GM19328 (cell line): ENCODE data around the gene MYO10.

Experiments
- ATAC-seq: cut with Tn5 transposase; IDR thresholded peaks from one replicate; pipeline ENCODE4 v1.9.1; 2021; ENCODE audit warnings: mild to moderate bottlenecking, moderate library complexity; ENCODE audit not compliant: unreplicated experiment

Gene MYO10

DNA sequence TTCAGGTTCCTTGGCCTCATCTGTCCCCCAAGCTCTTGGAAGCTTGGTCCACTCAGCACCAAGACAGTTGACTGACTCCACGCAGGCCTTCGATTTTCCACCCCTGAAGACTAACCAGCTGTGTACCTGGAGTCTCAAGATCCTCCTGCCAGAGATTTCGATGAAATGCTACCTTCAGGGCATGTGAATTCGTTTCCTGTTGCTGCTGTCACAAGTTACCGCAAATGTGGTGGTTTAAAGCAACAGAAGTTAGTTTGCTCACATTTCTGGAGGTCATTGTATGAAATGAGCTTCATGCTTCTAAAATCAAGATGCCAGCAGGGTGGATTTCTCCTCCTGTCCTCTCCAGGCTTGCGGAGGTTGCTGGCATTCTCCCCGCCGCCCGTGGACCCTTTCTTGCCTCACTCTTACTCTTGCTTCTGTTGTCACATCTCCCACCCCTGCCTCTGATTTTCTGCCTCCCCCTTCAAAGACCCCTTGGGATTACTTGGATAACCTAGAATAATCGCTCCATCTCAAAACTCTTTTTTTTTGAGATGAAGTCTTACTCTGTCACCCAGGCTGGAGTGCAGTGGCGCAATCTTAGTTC lies 291.7 kb downstream of the MYO10 start:
- ATAC-seq, result no peak

DNA sequence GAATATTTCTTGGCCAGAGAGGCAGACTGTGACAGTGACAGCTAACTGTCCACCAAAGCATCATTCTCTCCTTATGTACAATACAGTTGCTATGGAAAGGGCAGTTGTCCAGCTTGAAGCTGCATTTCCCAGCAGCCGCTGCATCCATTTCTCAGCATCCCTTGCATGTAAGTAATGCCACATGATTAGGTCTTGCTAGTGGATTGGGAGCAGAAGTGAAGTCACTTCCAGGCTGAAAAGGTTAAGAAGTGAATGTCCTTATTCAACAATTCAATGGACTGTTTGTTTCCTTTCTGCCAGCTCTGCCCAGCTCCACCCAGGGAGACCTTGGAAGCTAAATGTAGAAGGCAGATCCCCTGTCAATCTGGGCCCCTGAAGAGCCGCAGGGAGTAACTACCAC lies 293.2 kb downstream of the MYO10 start:
- no peak for ATAC-seq

DNA sequence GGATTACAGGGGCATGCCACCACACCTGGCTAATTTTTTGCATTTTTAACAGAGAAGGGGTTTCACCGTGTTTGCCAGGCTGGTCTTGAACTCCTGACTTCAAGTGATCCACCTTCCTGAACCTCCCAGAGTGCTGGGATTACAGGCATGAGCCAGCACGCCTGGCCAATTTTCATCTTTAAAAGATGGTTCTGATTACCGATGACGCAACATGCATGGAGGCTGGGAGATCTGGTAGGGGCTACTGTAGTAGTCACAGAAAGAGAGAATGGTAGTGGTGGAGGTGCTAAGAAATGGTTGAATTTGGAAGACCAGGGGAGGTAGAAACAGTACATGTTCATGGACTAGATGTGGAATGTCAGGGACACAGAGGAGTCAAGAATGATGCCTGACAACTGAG lies 296.9 kb downstream of the MYO10 start:
- no peak for ATAC-seq

DNA sequence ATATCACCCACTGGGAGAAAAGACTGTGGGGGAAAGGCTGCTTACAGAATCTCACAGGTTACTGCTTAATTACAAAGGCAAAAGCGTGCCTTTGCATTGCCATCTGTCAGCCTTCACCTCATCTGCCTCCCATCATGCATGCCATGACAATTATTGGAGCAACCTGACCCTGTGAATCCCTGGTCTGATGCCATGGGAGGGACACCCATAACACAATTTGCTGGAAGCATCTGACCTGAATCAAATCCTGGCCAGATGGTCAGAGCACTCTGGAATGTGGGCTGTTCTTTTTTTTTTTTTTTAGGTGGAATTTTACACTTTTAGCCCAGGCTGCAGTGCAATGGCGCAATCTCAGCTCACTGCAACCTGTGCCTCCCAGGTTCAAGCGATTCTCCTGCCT lies 307.7 kb downstream of the MYO10 start:
- ATAC-seq, result no peak

DNA sequence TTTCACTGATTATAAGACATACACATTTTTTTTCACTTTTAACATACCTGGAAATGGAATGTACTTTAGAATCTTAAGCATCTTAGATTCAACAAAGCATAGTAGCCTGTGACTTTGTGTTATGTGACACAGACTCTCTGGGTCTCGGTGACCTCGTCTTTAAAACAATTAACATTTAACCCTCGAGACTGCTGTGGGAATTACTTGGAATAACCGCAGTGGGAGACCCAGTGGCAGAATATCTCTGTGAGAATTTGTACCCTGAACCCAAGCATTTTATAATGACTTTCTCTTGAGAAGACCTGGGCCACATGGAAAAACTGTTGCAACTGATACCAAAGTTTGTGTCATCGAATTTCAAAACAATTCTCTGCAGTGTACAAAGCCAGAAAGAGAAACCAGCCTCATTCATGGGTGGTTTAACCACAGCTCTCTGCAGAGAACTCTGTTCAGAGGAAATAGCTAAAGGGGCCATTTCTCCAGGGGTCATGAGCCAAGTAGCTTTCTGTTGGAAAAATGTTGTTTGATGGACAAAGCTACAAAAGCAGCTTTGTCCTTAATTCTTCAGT lies 309.3 kb downstream of the MYO10 start:
- no peak for ATAC-seq

DNA sequence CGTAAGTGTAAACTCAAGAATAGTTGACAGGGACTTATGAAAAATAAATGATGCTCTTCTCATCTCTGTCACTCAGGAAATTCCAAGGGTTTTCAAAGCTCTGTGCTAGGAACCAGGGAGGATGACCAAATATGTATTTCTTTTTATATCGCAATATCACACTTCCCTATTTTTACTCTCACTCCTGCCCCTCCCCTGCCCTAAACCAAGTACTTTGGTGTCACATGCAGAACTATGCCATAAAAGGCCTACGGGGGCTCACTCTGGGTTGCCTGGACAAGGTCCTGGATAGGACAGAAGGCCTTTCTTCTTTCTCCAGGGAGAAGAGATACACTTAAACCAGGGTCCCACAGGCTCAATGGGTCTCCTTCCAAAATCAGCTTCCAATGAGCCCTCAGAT lies 311.0 kb downstream of the MYO10 start:
- ATAC-seq, result no peak

DNA sequence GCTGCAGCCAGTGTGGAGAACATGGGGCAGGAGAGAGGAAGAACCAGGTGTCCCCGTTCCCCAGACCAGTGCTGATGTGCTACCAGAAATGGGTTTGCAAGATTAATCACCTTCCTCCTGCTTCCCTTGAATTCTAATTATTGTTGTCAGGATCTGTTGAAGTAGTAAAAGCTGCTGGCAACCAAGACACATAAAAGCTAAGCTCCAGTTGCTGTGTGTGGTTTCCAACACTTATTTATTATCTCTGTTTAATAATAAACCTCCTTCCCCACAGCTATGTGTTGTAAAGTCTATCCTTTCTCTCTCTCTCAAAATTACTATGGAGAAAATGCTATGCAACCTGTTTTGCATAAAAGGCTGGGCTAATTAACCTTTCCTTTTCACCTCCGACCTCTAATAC lies 317.0 kb downstream of the MYO10 start:
- no peak for ATAC-seq

DNA sequence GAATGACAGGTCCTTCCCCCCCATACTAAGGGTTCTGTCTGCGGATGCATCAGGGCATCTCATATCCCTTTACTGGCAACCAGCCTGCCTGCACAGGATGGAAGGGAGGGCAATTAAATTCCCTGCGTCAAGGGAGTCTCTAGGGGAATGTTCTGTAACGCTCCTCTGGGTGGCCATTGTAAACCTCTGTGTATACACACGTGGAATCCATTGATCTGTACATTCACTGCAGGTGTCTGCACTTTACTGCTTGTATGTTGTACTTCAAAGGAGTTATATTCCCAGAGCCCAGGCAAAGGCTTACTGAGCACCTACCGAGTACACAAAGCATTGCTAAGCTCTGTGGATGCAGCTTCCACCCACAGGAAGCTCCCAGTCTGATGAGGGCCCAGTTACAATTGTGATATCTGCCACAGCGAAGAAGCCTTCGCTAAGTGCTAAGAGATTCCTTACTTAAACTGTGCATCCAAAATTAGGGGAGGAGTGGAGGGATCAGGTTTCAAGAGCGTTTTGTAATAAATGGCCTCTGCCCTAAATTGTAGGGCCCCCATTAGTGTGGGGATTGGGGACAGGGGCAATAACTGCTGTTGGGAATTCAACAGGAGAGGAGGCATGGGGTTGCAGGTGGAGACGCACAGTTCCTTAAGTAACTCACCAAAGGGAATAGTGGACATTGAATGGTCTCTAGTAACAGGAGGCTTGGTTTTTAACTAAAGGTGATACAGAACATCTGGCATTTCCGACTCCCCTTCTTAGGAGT lies 317.8 kb downstream of the MYO10 start:
- no peak for ATAC-seq

DNA sequence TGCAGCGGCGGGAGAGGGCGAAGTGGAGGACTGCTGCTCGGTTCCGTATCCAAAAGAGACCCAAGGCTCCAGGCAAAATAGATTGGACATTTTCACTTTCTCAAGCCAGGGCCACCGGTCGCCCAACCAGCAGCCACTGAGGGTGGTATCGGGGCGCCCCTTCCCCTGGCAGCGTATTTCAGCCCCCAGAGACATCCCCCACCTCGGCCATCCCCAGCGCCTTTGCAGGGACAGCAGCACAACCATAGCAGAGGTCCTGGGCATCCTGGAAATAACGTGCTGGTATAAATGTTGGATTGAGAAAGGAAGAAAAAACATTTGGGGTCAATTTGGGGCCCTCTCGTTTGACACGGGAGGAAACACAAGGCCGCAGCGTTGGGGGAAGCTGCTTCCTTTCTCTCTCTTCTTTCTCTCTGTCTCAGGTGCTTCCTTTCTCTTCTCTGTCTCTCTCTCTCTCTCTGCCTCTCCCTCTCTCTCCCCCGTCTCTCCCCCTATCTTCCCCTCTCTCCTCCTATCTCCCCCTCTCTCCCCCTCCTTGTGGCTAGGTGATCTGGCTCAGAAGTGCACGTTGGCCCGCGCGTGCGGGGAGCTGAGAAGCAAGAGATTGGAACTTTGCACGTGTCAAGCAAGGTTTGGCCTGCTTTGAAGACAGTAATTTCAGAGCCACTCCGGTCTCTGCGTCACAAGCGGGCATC lies 318.7 kb downstream of the MYO10 start:
- ATAC-seq, result no peak

DNA sequence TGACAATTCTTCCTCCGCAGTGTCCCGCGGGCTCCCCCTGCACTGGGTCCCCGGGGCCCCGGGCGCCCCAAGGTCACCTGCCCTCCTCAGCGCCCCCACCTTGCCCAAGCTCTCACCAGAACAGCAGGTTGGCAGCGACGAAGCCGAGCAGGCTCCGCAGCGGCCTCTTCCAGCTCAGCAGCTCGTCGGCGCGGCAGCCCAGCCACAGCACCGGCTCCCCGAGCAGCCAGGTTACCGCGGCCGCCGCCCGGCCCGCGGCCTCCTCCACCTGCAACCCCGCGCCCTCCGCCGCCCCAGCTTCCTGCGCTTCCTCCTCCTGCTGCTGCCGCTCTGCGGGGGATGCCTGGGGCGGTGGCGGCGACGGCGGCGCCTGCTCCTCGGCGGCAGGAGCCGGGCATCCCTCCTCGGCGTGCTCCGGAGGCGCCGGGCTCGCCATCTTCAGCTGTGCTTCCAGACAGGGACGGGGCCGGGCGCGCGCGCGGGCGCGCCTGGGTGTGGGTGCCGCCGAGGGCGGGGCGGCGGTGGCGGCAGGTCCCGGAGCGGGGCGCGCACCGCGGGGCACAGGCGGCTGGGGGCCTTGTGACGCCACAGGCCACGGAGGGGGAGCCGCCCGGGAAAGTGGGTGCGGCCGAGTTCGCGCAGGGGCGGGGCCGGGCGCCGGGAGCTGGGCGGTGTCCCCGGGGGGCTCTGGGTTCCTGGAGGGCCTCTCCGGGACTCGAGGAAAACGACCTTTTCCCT lies 319.4 kb downstream of the MYO10 start, which contains the start of gene RETREG1:
Gene RETREG1, minus strand, starts transcription at position 462 of the 738 bp plus-strand sequence. Its CDS starts 26 bp downstream, at position 436.
- ATAC-seq, result peak; percentile 82

DNA sequence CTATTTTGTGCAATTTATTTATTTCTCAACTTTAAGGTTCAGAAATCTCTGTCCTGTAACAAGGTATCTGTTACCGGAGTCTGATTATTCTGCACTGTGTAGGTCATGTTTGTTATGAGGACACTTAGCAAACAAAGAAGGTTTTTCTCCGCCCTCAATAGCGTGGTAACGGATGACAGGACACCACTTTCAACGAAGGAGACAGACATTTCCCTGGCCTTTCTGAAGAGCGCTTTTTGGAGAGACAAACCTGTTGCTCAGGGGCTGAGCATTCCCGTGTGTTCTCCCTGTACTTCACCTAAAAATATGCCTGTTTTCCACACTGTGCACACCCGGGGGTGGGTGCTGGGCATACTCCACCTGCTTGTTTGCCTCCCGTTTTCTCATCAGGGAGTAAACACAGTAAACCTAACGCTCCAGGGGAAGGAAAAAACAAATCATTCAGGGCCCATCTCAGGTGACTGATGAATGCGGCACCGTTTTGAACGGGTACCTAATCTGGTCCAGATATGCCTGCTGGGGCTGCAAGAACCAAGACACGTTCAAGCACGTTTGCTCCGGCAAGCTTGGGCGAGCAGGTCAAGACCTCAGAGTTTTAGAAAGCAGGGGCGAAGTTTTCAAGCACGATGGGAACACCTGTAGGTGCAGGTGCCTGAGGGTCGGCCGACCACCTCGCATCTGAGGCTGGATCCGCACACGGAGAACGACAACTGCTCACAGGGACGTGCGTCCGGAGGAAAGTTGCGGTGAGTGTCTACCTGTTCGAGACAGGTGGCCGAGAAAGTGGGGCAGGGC lies 320.1 kb downstream of the MYO10 start:
- no peak for ATAC-seq

DNA sequence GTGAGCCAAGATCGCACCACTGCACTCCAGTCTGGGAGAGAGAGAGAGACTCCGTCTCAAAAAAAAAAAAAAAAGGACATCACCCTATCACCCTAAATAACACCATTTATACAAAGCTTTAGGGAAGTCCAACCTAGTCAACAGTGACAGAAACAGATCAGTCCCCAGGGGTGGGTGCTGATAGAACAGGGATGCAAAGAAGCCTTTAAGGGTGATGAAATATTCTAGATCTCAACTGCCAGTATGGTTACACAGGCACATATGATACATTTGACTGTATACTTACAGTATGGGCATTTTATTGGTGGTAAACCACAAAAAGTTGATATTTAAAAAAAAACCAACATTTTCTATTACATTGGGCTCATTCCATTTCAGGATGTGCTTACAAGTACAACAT lies 324.1 kb downstream of the MYO10 start:
- no peak for ATAC-seq
